Glomerular visceral epithelial cell (primary cell): ENCODE measurements around the gene PDK2.
A peak's percentile ranks its signal among the peaks of the same experiment; 100 is the strongest.

ENCODE experiments used
- DNase-seq: peaks from one replicate; pipeline ENCODE4 v3.0.0-alpha.2; 2016; ENCODE audit errors: extremely low spot score

The PDK2 gene

GRCh38 chr17:50094753-50095619 lies at the start of gene PDK2:
Gene PDK2 (plus strand): TSS chr17:50095351. CDS start chr17:50095436, 85 bp downstream.
- DNase-seq, result peak; percentile 96

- DNase-seq, result no peak
These were observed 49.0 kb upstream of the PDK2 start for GRCh38 chr17:50046179-50046578.

GRCh38 chr17:50046667-50047066 lies 48.5 kb upstream of the PDK2 start:
- no peak for DNase-seq

- no peak for DNase-seq
These were observed 48.1 kb upstream of the PDK2 start for GRCh38 chr17:50047083-50047482.

DNA sequence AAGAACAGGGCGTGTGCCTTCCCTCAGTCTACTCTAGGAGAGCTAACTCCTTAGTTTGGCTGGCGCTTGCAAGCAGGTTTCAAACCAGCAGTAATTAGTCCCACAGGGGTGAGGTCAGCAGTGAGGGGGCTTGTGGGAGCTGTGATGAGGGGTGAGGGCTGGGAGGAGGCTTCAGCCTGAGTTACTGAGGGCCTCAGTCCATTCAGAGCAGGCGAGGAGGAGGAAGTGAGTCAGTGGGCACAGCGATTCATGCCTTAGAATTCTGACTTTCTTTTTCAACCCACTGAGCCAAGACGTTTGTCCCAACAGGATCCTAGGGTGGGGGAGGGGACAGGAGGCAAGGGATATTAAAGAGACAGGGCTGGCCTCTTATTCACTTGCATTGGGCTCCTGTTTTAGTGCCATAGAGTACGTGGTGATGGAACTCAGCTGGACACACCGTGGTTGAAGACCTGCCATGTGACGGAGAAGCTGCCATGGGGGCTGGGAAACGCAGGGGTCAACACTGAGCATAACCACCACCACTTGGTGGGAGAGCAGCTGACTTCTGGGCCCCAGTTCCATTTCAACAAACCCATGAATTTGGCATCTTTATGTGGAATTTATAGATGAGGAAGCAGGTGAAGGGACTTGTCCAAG lies 47.5 kb upstream of the PDK2 start:
- DNase-seq, result peak; percentile 97

- DNase-seq, result peak; percentile 88
These were observed 46.9 kb upstream of the PDK2 start for GRCh38 chr17:50048146-50048720.

DNA sequence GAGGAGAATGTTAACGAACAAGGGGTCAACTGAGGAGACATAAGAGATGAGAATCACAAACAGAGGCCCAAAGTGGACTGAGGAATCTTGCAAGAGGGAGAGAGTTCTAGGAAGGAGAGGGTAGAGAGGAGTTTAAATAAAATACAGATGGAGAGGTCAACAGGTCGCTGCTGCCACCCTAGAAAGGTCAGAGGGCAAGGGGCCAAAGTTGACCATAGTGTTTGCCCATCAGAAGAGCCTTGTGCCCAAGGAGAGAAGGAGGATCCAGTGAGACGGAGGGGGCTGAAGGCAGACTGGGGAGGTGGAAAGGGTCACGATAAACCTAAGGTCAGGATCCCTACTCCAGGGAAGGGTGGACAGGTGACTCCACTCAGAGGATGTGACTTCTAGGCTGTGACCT lies 46.2 kb upstream of the PDK2 start:
- no peak for DNase-seq

DNA sequence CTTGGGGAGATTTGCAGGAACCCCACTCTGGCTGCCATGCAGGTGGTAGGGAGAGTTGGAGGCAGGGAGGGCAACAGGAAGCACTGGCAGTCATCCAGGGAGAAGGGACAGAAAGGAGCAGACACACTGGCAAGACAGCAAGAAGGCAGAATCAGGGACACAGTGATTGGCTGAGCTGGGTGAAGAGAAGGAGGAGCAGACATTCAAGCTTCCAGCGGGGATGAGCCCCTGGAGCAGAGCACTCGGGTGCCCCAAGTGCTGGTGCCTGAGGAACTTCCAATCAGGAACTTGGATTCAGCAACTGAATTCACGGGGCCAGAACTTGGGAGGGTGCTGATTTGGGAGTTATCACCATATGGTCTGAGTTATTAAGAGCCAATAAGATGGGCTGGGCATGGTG lies 45.5 kb upstream of the PDK2 start:
- no peak for DNase-seq

- DNase-seq, result no peak
These were observed 44.6 kb upstream of the PDK2 start for GRCh38 chr17:50050431-50051032.

DNA sequence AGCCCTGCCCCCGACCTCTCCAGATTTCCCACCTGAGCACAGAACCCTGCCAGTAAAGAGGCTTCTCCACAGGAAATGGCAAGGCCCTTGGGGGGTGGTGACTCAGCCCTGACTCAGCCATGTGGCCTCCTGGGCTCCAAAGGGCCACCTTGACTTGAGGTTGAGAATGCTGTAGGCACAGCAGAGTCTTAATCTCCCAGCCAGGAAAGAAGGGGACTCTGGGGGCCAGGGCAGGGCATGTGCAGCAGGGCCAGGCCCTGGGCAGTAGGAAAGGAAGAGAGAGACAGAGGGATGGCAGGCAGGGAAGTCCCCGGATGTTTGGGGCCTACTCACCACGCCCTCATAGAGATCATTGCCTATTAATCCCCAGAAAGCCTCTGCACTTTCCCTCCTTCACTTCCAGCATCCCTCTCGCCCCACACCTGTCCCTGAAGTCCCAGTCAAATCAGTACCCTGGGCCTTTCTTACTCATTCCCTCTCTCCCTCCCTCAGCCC lies 44.0 kb upstream of the PDK2 start:
- DNase-seq, result peak; percentile 99

- no peak for DNase-seq
These were observed 43.5 kb upstream of the PDK2 start for GRCh38 chr17:50051606-50052005.

- no peak for DNase-seq
These were observed 42.8 kb upstream of the PDK2 start for GRCh38 chr17:50052241-50052796.

DNA sequence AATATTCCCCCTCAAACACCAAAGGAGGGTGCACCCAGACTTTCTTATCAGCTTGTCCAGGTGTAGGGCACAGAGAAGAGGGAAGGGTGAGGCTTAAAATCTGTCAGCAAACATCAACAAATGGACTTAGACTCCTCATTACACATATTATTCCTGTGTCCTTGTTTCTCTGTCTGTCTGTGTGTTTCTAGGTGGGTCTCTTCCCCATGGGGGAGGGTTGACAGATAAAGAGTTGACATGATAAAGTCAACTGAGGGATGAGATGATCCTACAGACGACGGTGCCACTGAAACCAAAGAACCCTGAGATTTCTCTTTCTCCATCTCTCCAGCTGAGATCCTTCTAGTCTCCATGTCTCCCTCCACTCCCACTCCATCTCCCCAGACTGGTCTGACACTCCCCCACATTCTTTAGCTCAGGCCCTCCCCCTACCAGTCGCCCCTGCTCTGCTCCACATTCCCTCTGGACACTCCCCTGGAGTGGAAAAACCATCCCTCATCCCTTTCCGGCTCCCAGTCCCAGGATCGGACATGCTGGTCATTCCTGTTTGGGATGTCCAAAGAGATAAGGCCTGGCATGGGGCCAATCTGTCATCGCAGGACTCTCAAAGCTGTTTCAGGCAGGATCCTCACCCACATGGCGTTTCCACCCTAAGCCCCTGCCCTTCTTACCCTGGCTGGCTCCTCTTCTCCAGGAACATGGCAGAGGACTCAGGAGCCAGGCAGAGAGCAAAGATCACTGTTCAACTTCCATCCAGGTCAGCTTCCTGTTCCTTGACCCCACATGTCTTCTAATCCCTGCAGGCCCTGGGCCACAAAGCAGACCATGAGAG lies 42.1 kb upstream of the PDK2 start:
- DNase-seq, result peak; percentile 58

DNA sequence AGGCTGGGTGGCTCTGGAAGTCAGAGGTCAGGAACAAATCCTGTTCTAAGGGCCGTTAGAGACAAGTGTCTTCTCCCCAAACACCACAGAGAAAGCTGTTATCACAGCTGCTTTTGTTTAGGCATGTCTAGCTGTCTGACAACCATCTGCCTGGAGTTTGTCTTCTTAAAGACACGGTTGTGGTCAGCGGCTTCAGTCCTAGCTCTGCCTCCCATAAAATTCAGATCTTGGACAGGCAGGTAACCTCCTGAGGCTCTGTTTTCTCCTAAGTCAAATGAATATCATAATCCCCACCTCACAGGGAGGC lies 41.5 kb upstream of the PDK2 start:
- peak; percentile 40 for DNase-seq

DNA sequence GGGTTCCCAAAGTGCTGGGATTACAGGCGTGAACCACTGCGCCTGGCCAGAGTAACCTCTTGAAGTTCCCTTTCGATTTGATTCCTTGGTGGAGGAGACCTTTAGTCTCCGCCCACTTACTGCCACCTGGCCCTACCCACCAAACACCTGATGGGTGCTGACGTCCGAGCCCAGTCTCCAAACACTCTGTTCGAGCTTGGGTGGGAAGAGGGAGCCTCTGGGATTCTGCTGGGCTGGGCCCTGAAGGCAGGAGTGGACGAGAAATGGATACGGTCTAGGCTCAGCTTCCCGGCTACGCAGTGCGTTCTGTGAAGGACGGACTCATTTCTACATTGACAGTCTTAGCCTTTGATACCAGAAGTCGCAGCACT lies 40.1 kb upstream of the PDK2 start:
- DNase-seq, result peak; percentile 68

- DNase-seq, result peak; percentile 99
These were observed 39.5 kb upstream of the PDK2 start, which contains the start of gene ITGA3 for GRCh38 chr17:50055426-50056216. Gene ITGA3 (plus strand): TSS chr17:50056110. CDS start chr17:50056440, 330 bp downstream.

DNA sequence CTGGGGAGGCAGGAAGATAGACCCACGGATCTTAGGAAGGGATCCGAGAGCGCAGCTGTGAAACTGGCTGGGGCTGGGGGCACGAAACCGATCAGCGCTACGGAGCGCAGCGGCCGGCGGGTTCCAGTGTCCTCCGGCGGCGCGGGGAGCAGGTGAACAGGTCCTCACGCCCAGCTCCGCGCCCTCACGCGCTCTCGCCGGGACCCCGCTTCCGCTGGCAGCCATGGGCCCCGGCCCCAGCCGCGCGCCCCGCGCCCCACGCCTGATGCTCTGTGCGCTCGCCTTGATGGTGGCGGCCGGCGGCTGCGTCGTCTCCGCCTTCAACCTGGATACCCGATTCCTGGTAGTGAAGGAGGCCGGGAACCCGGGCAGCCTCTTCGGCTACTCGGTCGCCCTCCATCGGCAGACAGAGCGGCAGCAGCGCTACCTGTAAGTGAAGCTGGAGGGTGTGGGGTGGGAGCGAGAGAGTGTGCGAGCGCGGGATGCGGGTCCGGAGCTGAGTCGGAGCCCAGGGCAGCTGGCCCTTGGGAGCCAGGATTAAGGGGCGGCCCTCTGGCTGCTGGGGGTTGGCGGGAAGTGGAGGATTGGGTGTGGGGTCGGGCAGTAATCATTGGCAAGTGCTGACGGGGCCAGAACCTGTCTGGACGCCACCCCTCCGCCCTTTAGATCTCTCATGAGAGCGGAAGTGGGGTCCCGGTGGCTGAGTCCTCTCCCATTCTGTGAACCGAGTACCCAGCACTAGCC lies 38.8 kb upstream of the PDK2 start:
- peak; percentile 68 for DNase-seq

- peak; percentile 61 for DNase-seq
These were observed 38.2 kb upstream of the PDK2 start for GRCh38 chr17:50056961-50057330.

DNA sequence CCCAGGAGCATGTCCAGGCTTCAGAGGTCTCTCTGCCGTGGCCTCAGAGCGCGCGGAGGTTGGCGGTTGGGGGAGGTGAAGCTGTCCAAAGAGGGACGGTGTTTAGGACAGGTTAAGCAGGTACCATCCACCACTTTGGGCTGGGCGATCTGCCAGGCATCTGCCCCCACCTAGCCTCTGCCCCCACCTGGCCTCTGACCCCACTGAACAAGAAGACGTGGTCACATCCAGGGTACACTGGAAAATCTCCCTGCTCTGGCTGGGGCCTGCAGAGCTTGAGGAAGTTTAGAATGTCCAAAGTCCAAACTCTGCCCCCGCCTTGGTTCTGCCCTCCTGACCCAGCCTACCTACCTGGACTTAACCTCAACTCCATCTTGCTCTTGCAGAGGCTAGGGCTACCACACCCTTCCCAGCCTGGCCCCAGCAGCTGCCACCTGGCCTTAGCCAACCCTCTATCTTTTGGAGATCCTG lies 37.6 kb upstream of the PDK2 start:
- no peak for DNase-seq
